T-helper 2 cell (primary cell): ENCODE results near the gene PLA1A.

Experiments
- DNase-seq, 5 experiments: peaks; one replicate each; pipeline versions ENCODE4 v3.0.0 to v3.0.0-alpha.2; 2012 to 2022

PLA1A gene

DNA sequence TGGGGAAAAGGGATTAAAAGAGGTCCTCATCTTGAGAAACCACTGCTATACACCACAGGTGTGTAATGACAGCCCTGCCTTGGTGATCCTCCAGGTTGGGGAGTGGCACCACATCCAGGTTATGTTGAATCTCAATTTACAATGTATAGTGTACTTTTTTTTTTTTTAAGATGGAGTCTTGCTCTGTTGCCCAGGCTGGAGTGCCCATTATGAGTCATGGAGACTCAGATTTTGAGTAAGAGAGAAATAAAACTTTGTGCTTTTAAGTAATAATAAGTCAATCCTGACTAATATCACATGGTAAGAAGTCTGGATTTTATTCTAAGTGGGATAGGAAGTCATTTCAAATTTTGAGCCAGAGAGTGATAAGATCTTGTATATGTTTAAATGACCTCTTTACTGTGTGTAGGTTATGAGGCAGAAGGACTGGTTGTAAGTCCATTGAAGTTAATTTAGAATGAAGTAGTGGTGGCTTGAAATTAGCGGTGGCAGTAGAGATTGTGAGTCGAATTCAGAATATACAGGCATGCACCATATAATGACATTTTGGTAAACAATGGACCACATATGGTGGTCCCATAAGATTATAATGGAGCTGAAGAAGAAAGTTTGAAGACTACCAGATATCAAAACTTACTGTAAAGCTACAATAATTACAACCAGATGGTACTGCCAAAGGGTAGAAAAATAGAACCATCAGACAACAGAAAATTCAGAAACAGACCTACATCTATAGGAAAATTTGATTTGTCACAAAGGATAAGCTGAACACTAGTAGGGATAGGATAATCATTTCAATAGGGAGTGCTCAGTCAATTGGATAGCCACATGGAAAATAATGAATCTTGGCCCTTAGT is 42.0 kb downstream of the PLA1A start:
- DNase-seq = peak in 1 of 5 experiments; percentile 72

DNA sequence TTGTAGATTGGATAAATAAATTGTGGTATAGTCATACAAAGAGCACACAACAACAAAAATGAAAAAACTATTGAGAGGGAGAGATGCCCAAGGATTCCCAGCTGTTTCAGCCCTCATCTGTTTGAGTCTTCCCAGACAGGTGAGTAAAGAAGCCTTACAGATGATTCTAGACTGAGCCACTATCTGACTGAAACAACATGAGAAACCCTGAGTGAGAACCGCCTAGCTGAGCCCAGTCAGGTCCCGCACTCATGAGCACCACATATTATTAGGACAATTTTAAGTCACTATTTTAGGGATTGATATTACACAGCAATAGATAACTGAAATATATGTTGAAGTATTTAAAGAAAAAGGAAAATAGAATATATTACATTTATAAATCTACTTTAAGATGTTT is 43.7 kb downstream of the PLA1A start:
- no peak for DNase-seq

- no peak for DNase-seq
Measured at GRCh38 chr3:119642746-119643473, 45.2 kb downstream of the PLA1A start.

DNA sequence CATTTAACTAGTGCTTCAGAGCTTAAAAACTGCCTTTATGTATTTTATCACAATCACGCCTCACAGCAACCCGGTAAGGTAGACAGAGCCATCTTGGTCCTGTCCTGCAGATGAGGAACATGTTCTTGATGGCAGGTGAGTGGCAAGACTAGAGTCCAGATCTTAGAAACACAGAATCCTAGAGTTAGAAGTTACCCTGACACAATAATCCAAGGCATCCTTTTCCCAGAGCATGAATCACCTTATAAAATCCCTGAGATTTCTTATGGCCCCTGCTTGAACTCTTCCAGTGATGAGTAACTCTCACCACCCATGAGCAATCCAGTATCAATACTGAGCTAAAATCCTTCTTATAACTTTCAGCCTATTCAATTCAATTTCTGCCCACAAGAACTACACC is 45.8 kb downstream of the PLA1A start:
- DNase-seq = no peak

- DNase-seq = no peak
Measured at GRCh38 chr3:119644481-119644880, 46.8 kb downstream of the PLA1A start.

DNA sequence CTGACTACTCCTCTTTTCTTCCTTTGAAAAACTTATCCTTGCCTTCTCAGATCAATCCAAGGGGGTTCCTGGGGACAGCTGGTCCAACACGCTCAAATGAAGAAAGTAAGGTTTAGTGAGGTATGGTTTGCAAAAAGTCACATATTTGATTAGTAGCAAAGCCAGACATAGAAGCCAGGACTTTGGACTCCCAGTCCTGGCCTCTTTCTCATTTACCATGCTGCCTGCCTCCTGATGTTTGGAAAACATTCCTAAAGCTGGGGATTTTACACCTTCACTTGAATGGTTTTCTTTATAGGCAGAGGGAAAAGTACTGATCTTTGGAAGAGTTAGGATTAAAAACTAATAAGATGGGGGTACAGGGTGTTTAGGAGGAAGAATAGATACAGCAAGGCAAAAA is 48.1 kb downstream of the PLA1A start:
- no peak for DNase-seq

DNA sequence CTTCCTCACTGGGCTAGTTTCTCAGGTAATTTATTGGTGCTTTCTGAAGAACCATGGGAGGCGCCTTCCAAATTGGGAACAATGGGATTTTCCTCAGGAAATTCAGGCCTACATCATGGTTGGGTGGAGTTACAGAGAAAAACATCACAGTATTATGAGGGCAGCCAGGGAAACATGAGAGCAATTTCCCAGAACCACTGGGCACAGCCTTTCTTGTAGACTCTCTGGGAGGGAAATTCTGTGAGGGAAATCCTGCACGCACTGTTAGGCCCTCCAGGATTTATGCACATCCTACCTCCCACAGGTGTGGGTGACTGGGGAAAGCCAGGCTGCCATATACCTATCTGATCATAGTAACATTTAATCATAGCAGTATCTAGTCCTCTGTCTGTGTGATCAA is 49.5 kb downstream of the PLA1A start:
- DNase-seq = no peak

- DNase-seq = no peak
Measured at GRCh38 chr3:119647843-119648575, 50.3 kb downstream of the PLA1A start.

- no peak for DNase-seq
Measured at GRCh38 chr3:119649761-119650160, 52.1 kb downstream of the PLA1A start.

DNA sequence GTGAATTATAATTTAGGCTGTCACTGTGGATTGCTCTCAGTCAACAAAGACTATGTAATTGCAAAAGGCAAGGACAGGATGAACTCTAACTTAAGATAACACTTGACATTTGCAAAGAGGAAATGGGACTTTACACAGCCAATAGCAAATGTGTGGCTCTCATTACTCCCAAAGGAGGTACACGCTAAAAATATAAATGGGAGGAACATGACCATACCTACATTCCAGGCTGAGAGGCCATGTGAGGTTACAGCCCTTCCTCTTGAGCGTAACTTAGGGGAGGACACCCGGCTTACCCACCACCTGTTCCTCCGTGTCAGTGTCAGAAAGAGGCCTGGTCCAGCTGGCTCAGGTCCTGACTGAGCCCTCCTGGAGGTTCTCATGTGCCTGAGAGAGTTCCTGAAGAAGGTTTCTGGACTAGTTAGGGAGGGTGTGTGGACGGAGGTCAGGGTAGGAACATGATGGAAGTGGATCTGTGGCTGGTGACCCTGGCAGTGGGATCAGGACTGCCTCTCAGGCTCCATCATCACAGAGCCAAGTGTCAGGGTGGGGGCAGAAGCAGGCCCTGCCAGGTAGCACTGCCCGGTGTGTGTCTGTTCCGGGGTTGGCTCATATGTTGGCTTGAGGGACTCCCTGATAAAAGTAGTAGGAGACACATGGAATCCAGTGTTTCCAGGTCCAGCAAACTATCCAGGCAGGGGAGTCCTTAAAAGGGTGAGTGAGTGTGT is 54.8 kb downstream of the PLA1A start:
- DNase-seq = no peak

DNA sequence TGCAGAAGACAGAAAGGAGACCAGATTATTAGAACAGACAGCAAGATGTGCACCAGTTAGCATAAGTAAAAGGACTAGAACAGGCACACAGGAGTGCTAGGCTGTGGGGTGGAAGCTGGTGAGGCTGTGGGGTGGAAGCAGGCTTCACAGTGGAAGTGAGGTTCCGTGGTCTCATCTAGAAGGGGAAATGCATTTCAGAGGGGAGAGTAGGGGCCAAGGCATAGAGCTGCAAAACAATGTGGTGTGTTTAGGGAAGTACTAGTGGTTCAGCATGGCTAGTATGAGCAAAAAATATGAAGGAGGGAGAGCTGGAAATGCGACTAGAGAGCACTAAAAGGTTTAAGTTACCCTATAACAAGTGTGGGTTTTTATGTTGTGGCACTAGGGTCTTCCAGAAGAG is 56.2 kb downstream of the PLA1A start:
- DNase-seq = no peak

- DNase-seq = peak in 1 of 5 experiments; percentile 32
Measured at GRCh38 chr3:119657887-119658702, 60.4 kb downstream of the PLA1A start.

- DNase-seq = no peak
Measured at GRCh38 chr3:119658994-119659393, 61.3 kb downstream of the PLA1A start.

DNA sequence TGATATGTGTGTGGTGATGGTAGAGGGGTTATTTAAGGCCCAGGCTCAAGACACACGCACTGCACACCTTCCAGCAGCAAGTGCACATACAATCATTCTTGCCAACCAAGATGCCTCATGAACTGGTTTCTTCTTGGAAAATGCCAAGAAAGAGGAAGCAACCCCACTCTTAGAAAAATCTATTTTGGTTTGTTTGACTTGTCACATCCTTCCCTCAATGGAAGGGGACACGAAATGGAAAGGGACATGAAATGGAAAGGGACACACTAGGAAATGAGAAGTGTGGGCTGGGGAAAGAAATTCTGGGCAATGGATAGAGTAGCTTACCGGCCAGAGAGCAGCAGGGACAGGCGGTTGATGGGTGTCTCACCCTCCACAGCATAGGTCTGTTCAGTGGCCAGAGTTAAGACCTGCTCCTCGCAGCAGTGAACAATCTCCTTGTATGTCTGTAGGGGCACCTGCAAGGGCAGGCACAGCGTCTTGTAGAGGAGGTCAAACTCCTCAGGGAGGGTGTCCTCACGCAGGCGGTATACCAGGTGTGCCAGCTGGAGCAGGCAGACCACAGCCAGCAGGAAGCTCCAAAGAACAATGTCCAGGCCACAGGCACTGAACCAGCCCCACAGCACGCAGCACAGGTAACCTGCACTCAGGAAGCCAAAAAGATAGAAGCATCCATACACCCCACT is 62.1 kb downstream of the PLA1A start:
- DNase-seq = no peak

GRCh38 chr3:119660474-119661440 is 63.1 kb downstream of the PLA1A start, which contains the start of gene POPDC2:
Gene POPDC2, minus strand, starts transcription at chr3:119660589. Its CDS starts 166 bp downstream, at chr3:119660423.
- DNase-seq = no peak

- DNase-seq = no peak
Measured at GRCh38 chr3:119662604-119663373, 65.1 kb downstream of the PLA1A start.

- no peak for DNase-seq
Measured at GRCh38 chr3:119663885-119664284, 66.2 kb downstream of the PLA1A start.

DNA sequence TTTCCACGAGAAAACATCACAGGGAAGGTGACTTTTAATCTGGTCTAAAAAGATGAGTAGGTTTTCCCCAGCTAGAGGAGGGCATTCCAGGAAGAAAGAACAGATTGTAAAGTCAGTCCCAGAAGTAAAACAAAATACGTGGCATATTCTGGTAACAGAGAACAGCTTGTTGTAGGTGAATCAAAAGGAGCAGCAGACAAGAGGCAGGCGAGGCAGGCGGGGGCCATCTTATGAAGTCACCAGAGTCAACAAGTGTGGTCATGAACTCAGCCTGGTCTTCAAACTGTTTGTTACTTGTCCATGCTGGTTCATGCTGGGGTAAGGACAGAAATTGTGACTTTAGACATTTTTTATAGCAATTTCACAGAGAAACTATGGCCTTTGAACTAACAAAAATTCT is 66.7 kb downstream of the PLA1A start:
- DNase-seq = no peak

GRCh38 chr3:119664850-119665379 is 67.2 kb downstream of the PLA1A start:
- DNase-seq = no peak
